T-cell (primary cell): Measurements from ENCODE around the gene TNFRSF21. TPM values are rescaled to one million over a fixed set of nuclear protein-coding genes. Genes with fewer than 3 reads are reported as not detected.

Experiments
- ATAC-seq, 4 experiments: fragments of 200-7000 bp in 3 of 4; fragments of 150-1000 bp in 1 of 4; cut with Tn5 transposase; replicated peaks in 1 of 4; 1 replicate in 3 of 4; 2 replicates in 1 of 4; pipeline ENCODE4 v1.10.0; 2021; ENCODE audit warnings: moderate library complexity in 3 of 4, mild to moderate bottlenecking in 2 of 4, moderate number of reproducible peaks in 1 of 4
- CTCF ChIA-PET, 2 donors: fragments of 300-600 bp; sonication (Branson Sonifier 250); formaldehyde crosslinking; loops; one replicate each; lab custom pipeline; 2022; ENCODE audit warnings: antibody characterized with exemption in 2 of 2; lab: Charles Lee
- POLR2A ChIA-PET, 2 donors: fragments of 300-600 bp; sonication (Branson Sonifier 250); formaldehyde crosslinking; loops; one replicate each; lab custom pipeline; 2022; ENCODE audit warnings: antibody characterized with exemption in 2 of 2; lab: Charles Lee
- DNase-seq, 35 experiments: peaks; one replicate each; pipeline versions ENCODE4 v3.0.0 to v3.0.0-alpha.2; 2013 to 2023
- H3K27ac ChIP-seq: one replicate; pipeline ENCODE4 v1.5.1; 2013; ENCODE audit warnings: low read length
- H3K27me3 ChIP-seq, 2 experiments: replicated peaks in 1 of 2; 1 replicate in 1 of 2; 2 replicates in 1 of 2; pipeline versions ENCODE4 v1.6.1 to v1.7.0; 2013; ENCODE audit warnings: low read length in 1 of 2, mixed read lengths in 1 of 2; ENCODE audit not compliant: control insufficient read depth in 2 of 2, insufficient read depth in 2 of 2; ENCODE audit errors: extremely low read depth in 1 of 2
- H3K36me3 ChIP-seq, 2 donors: 1 replicate in 1 of 2; 2 replicates in 1 of 2; pipeline versions ENCODE4 v1.6.1 to v1.7.0; 2013; ENCODE audit warnings: low read length in 1 of 2; ENCODE audit not compliant: control insufficient read depth in 2 of 2, insufficient read depth in 1 of 2; ENCODE audit errors: extremely low read depth in 1 of 2
- H3K4me1 ChIP-seq, 2 experiments: 1 replicate in 1 of 2; 2 replicates in 1 of 2; pipeline versions ENCODE4 v1.6.1 to v1.7.0; 2013; ENCODE audit warnings: low read length in 2 of 2, mixed read lengths in 1 of 2; ENCODE audit not compliant: insufficient read depth in 2 of 2, control insufficient read depth in 1 of 2; ENCODE audit errors: extremely low read depth in 1 of 2
- H3K4me3 ChIP-seq, 2 donors: 1 replicate in 1 of 2; 2 replicates in 1 of 2; pipeline versions ENCODE4 v1.5.1 to v1.7.0; 2013; ENCODE audit warnings: mild to moderate bottlenecking in 2 of 2, low read length in 1 of 2, moderate library complexity in 1 of 2; ENCODE audit not compliant: control insufficient read depth in 1 of 2; ENCODE audit errors: extremely low read depth in 1 of 2
- H3K9me3 ChIP-seq: 2 replicates; pipeline ENCODE4 v1.7.0; 2013
- H3K27ac Mint-ChIP-seq, 2 donors: one replicate each; pipeline ENCODE4 v1.8.0; 2020 to 2021; ENCODE audit warnings: mild to moderate bottlenecking in 2 of 2, mixed read lengths in 2 of 2
- H3K27me3 Mint-ChIP-seq, 2 donors: one replicate each; pipeline ENCODE4 v1.8.0; 2021 to 2022; ENCODE audit warnings: mixed read lengths in 2 of 2
- H3K36me3 Mint-ChIP-seq: one replicate; pipeline ENCODE4 v1.8.0; 2021; ENCODE audit warnings: mixed read lengths
- H3K4me1 Mint-ChIP-seq, 3 donors: one replicate each; pipeline ENCODE4 v1.8.0; 2020 to 2022; ENCODE audit warnings: mixed read lengths in 3 of 3, mild to moderate bottlenecking in 1 of 3
- H3K4me3 Mint-ChIP-seq, 3 donors: one replicate each; pipeline ENCODE4 v1.8.0; 2020 to 2022; ENCODE audit warnings: mild to moderate bottlenecking in 3 of 3, mixed read lengths in 3 of 3, moderate library complexity in 3 of 3
- H3K9me3 Mint-ChIP-seq, 3 donors: one replicate each; pipeline ENCODE4 v1.8.0; 2020 to 2022; ENCODE audit warnings: mixed read lengths in 3 of 3
- WGBS: methylation state at CpG from one replicate; pipeline ENCODE4 v1.1.5; 2013; ENCODE audit warnings: missing lambda C conversion rate; ENCODE audit not compliant: insufficient coverage; 5-methylcytosine and 5-hydroxymethylcytosine counted together
- total RNA-seq, 35 experiments: library from RNA in 6 of 35; stranded (reverse) in 6 of 35; fragments of 120-200 nt in 1 of 35; gene quantifications; one replicate each; pipeline versions ENCODE4 v1.2.1 to v1.2.4 and lab custom pipeline; 2013 to 2026

The TNFRSF21 gene
- total RNA-seq, 5 donors from 2014 or later (not counting 1 experiment from before 2014, with no cell fraction given): 0.09 to 0.49 (median 0.30) TPM

DNA sequence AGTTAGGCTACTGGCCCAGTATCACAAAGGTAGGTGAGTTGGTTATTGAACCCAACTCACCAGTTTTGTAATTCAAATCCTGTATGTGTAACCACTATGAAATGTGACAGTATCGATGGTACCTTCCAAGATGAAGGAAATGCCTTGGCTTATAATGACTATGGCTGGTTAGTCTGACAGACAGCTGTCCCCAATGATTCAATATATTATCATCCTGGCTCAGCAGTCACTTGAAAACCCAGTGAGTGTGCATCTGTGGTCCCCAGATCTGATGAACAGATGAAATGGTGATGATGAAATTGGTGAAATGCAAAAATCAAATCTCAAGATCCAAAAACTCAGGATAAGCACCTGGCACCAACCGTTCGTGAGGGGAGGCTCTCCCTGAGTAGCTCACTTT lies 54.8 kb downstream of the TNFRSF21 start:
- Histone ChIP-seq H3K4me3 (no peak overlapping the region), H3K36me3 (no peaks in the 10 kb centered on the region), H3K27me3 (peaks cover 0 to 3% of the 10 kb centered on the region in 2 experiments), H3K4me1 (no peaks in the 10 kb centered on the region), H3K9me3 (no peaks in the 10 kb centered on the region), H3K27ac (no peak overlapping the region)
- ChIA-PET CTCF (no interaction called here), POLR2A (no interaction called here)
- Mint-ChIP-seq H3K36me3 (no peaks in the 10 kb centered on the region), H3K27ac (no peak overlapping the region), H3K4me3 (no peak overlapping the region), H3K4me1 (peaks cover 0 to 2% (median 0%) of the 10 kb centered on the region in 3 donors), H3K27me3 (peaks cover 0 to 10% of the 10 kb centered on the region in 2 donors), H3K9me3 (no peaks in the 10 kb centered on the region)
- 86% methylated on average over 2 of the region's 3 CpGs for WGBS
- DNase-seq: no peak
- ATAC-seq: no peak

DNA sequence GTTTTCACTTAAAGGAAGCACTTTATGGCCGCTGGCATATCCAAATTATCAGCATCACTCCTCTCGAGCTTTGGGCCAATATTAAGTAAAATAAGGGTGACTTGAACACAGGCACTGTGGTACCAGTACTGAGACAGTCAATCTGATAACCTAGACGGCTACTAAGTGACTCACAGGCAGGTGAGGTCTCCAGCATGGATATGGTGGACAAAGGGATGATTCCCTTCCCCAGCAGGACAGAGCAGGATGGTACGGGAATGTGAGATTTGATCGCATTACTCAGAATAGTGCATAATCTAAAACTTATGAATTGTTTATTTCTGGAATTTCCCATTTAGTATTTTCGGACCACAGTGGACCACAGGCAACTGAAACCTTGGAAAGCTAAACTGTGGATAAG lies 55.7 kb downstream of the TNFRSF21 start:
- DNase-seq (no peak), ATAC-seq (no peak)
- Histone ChIP-seq H3K27me3 (peaks cover 0 to 3% of the 10 kb centered on the region in 2 experiments), H3K4me3 (no peak overlapping the region), H3K9me3 (no peaks in the 10 kb centered on the region), H3K4me1 (no peaks in the 10 kb centered on the region), H3K36me3 (no peaks in the 10 kb centered on the region), H3K27ac (no peak overlapping the region)
- Mint-ChIP-seq H3K4me1 (peaks cover 0 to 2% (median 0%) of the 10 kb centered on the region in 3 donors), H3K27me3 (peaks cover 0 to 6% of the 10 kb centered on the region in 2 donors), H3K9me3 (no peaks in the 10 kb centered on the region), H3K27ac (no peak overlapping the region), H3K4me3 (no peak overlapping the region), H3K36me3 (no peaks in the 10 kb centered on the region)
- POLR2A ChIA-PET: no interaction called here
- CTCF ChIA-PET: no interaction called here
- WGBS: no CpG with 5 or more reads among the region's 6 CpGs

DNA sequence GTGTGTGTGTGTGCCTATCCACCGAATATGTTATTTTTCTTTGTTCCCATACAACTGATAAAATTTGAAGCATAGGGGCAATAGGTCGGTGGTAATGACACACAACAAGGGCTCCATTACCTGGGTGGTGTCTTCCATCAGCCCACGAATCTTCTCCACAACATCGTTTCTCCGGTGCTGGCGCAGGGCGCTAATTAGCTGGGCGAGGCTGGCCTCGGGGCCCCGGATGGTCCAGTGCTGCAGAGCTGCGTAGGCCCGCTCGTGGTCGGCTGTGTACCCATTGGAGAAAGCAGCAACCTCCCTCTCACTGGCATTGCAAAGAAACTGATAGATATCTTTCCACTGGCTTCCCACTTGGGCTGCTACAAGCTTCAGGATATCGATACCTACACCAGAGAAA lies 56.6 kb downstream of the TNFRSF21 start:
- no peaks in the 10 kb centered on the region for H3K9me3 ChIP-seq
- no peak overlapping the region for H3K4me3 Mint-ChIP-seq
- no peaks in the 10 kb centered on the region for H3K9me3 Mint-ChIP-seq
- ChIA-PET POLR2A (no interaction called here), CTCF (no interaction called here)
- H3K27me3 Mint-ChIP-seq: peaks cover 0 to 6% of the 10 kb centered on the region in 2 donors
- H3K36me3 Mint-ChIP-seq: no peaks in the 10 kb centered on the region
- H3K4me1 Mint-ChIP-seq: peaks cover 0 to 2% (median 0%) of the 10 kb centered on the region in 3 donors
- H3K36me3 ChIP-seq: no peaks in the 10 kb centered on the region
- WGBS: 85% methylated on average over 13 of the region's 15 CpGs
- H3K4me1 ChIP-seq: no peaks in the 10 kb centered on the region
- H3K27ac Mint-ChIP-seq: no peak overlapping the region
- H3K27me3 ChIP-seq: peaks cover 0 to 3% of the 10 kb centered on the region in 2 experiments
- DNase-seq (no peak), ATAC-seq (no peak)
- H3K4me3 ChIP-seq: no peak overlapping the region
- H3K27ac ChIP-seq: no peak overlapping the region

DNA sequence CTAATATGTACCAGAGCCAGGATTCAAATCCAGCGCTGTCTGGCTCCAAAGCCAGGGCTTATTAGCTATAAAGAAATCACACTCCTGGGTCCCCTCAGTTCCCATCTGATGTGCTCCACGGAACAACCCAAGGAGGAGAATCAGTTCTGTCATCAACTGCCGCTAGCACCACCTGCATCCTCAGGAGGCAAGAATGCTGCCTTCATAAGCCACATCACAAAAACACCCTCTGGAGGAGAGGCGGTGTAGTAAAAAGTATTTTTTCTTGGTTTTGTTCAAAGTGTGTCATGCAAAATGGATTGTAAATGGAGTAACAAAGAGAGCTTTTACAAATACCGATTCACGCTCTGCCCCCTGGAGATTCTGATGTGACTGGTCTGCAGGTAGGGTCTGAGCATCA lies 57.1 kb downstream of the TNFRSF21 start:
- no peaks in the 10 kb centered on the region for H3K4me1 ChIP-seq
- DNase-seq (peak in 1 of 35 experiments; percentile 16), ATAC-seq (peak in 1 of 4 experiments; percentile 61)
- no peak overlapping the region for H3K4me3 ChIP-seq
- Mint-ChIP-seq H3K27ac (no peak overlapping the region), H3K36me3 (no peaks in the 10 kb centered on the region), H3K4me3 (no peak overlapping the region), H3K9me3 (no peaks in the 10 kb centered on the region), H3K27me3 (peaks cover 0 to 6% of the 10 kb centered on the region in 2 donors), H3K4me1 (peaks cover 0 to 2% (median 0%) of the 10 kb centered on the region in 3 donors)
- ChIA-PET CTCF (no interaction called here), POLR2A (no interaction called here)
- H3K9me3 ChIP-seq: no peaks in the 10 kb centered on the region
- peaks cover 0 to 3% of the 10 kb centered on the region in 2 experiments for H3K27me3 ChIP-seq
- H3K36me3 ChIP-seq: no peaks in the 10 kb centered on the region
- 67% methylated on average over 1 of the region's 6 CpGs for WGBS
- no peak overlapping the region for H3K27ac ChIP-seq

DNA sequence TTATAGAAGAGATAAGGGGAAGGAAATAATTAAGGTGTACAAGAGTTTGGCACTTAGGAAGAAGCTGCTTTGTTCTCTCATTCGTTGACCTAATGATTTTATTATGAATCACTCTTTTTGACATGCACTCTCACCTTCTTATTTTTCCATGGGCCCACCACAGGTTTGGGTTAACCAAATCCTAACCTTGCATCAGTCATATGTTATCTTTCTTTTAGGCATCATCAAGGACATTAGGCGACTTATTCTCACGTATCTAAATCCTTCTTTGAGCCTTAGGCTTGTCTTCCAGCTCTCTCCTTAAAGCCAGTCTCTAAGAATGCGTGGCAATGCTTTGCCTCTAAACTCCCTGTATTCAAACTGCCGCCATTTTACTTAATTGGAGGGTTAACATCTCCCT lies 58.3 kb downstream of the TNFRSF21 start:
- Histone ChIP-seq H3K27ac (no peak overlapping the region), H3K9me3 (no peaks in the 10 kb centered on the region), H3K36me3 (no peaks in the 10 kb centered on the region), H3K27me3 (peaks cover 0 to 3% of the 10 kb centered on the region in 2 experiments), H3K4me3 (no peak overlapping the region), H3K4me1 (peaks cover 0 to 3% of the 10 kb centered on the region in 2 experiments)
- ATAC-seq: no peak
- no peak for DNase-seq
- POLR2A ChIA-PET: no interaction called here
- H3K4me3 Mint-ChIP-seq: no peak overlapping the region
- peaks cover 0 to 6% of the 10 kb centered on the region in 2 donors for H3K27me3 Mint-ChIP-seq
- no peak overlapping the region for H3K27ac Mint-ChIP-seq
- peaks cover 6 to 12% (median 12%) of the 10 kb centered on the region in 3 donors for H3K4me1 Mint-ChIP-seq
- H3K9me3 Mint-ChIP-seq: no peaks in the 10 kb centered on the region
- WGBS: 100% methylated on average over 1 of the region's 5 CpGs
- H3K36me3 Mint-ChIP-seq: no peaks in the 10 kb centered on the region
- CTCF ChIA-PET: no interaction called here

DNA sequence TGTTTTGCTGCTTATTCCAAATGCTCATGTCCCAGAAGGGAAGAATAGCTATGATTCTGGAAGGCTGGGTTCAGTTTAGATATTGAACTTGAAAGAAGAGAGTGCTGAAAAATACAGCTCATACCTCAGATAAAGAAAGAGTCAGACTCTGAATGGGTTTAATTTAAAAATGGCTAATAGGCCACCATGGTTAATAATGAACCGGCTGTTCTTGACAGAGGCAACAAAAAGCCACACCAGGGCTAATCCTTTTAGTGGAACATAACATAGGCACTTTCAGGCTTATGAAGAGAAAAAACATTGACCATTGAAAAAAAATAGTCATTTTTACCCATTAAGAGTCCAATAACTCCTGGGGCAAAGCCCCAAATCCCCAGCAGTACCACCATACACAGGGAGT lies 59.4 kb downstream of the TNFRSF21 start:
- H3K27me3 Mint-ChIP-seq: peaks cover 0 to 6% of the 10 kb centered on the region in 2 donors
- Histone ChIP-seq H3K4me3 (no peak overlapping the region), H3K27me3 (peaks cover 0 to 3% of the 10 kb centered on the region in 2 experiments), H3K4me1 (peaks cover 0 to 7% of the 10 kb centered on the region in 2 experiments), H3K36me3 (no peaks in the 10 kb centered on the region), H3K27ac (no peak overlapping the region), H3K9me3 (no peaks in the 10 kb centered on the region)
- no peaks in the 10 kb centered on the region for H3K9me3 Mint-ChIP-seq
- POLR2A ChIA-PET: no interaction called here
- no peaks in the 10 kb centered on the region for H3K36me3 Mint-ChIP-seq
- no peak for ATAC-seq
- peaks cover 14 to 23% (median 20%) of the 10 kb centered on the region in 3 donors for H3K4me1 Mint-ChIP-seq
- WGBS: no CpG with 5 or more reads among the region's 1 CpG
- no peak overlapping the region for H3K4me3 Mint-ChIP-seq
- CTCF ChIA-PET: no interaction called here
- DNase-seq: no peak
- no peak overlapping the region for H3K27ac Mint-ChIP-seq

DNA sequence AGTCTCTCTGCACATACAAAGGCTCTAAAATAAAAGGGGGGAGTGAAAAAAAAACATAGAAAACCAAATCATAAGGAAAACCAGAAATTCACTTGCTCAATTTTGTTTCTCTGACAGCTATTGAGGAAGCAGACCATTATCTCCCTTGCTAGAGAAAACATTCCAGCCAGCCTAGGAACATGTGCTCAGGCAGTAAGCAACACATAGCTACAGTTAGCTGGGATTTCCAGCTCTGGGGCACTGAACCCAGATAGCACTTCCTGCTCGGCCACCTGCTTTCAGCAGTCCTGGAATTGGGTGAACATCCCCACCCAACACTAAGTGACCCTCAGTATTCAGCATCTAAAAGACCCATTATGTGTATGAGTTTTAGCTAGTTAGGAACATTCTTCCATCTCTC lies 61.3 kb downstream of the TNFRSF21 start:
- H3K36me3 Mint-ChIP-seq: no peaks in the 10 kb centered on the region
- H3K4me1 Mint-ChIP-seq: peaks cover 14 to 28% (median 26%) of the 10 kb centered on the region in 3 donors
- no peaks in the 10 kb centered on the region for H3K36me3 ChIP-seq
- no peak for DNase-seq
- H3K27ac ChIP-seq: no peak overlapping the region
- H3K4me3 Mint-ChIP-seq: no peak overlapping the region
- ATAC-seq: no peak
- no peak overlapping the region for H3K27ac Mint-ChIP-seq
- peaks cover 0 to 2% of the 10 kb centered on the region in 2 donors for H3K27me3 Mint-ChIP-seq
- no peaks in the 10 kb centered on the region for H3K9me3 ChIP-seq
- H3K27me3 ChIP-seq: peaks cover 0 to 3% of the 10 kb centered on the region in 2 experiments
- peaks cover 0 to 7% of the 10 kb centered on the region in 2 experiments for H3K4me1 ChIP-seq
- H3K9me3 Mint-ChIP-seq: no peaks in the 10 kb centered on the region
- ChIA-PET CTCF (no interaction called here), POLR2A (no interaction called here)
- H3K4me3 ChIP-seq: no peak overlapping the region
- WGBS: no CpG with 5 or more reads among the region's 1 CpG
